Epithelial cell of esophagus (primary cell): ENCODE data around the gene MGST2.
"Not testable (repeated sequence)": the region's sequence is repeated elsewhere in the genome, so short reads cannot be mapped to it uniquely, and the experiment has no call there.

Source experiments
- DNase-seq: peaks from one replicate; pipeline ENCODE4 v3.0.0; 2010; ENCODE audit warnings: low read depth
- H3K4me3 ChIP-seq: 2 replicates; pipeline ENCODE4 v1.5.1; 2011; ENCODE audit warnings: mild to moderate bottlenecking, low read length, control low read depth
- CTCF ChIP-seq: IDR thresholded peaks from 2 replicates; pipeline ENCODE4 v1.5.1; 2011; ENCODE audit warnings: low read depth, mild to moderate bottlenecking, low read length, control low read depth, inconsistent platforms; ENCODE audit not compliant: insufficient read depth; ENCODE audit errors: missing control alignments

MGST2 gene

GRCh38 chr4:139689093-139689722 is 23.6 kb downstream of the MGST2 start:
- DNase-seq: no peak
- TF ChIP-seq CTCF: no peak
- no peak overlapping the region for H3K4me3 ChIP-seq

GRCh38 chr4:139690419-139690818 is 24.8 kb downstream of the MGST2 start:
- DNase-seq: no peak
- TF ChIP-seq CTCF: no peak
- H3K4me3 ChIP-seq: no peak overlapping the region

GRCh38 chr4:139692309-139693012 is 26.8 kb downstream of the MGST2 start:
- peak; percentile 36 for DNase-seq
- no peak overlapping the region for H3K4me3 ChIP-seq
- TF ChIP-seq CTCF: peak; percentile 64

- TF ChIP-seq CTCF: no peak
- H3K4me3 ChIP-seq: no peak overlapping the region
- DNase-seq: no peak
Observed at GRCh38 chr4:139694522-139695107, 29.0 kb downstream of the MGST2 start.

GRCh38 chr4:139696491-139696890 is 30.9 kb downstream of the MGST2 start:
- DNase-seq: no peak
- no peak for TF ChIP-seq CTCF
- no peak overlapping the region for H3K4me3 ChIP-seq

- TF ChIP-seq CTCF: peak; percentile 6
- H3K4me3 ChIP-seq, DNase-seq: not testable (repeated sequence)
Observed at GRCh38 chr4:139698167-139698925, 32.7 kb downstream of the MGST2 start.
